HG03457 (cell line): Measurements from ENCODE around the gene OR4C15.

ENCODE experiments used
- ATAC-seq: cut with Tn5 transposase; IDR thresholded peaks from one replicate; pipeline ENCODE4 v1.9.1; 2021; ENCODE audit warnings: moderate number of reproducible peaks; ENCODE audit not compliant: unreplicated experiment

Gene OR4C15

DNA sequence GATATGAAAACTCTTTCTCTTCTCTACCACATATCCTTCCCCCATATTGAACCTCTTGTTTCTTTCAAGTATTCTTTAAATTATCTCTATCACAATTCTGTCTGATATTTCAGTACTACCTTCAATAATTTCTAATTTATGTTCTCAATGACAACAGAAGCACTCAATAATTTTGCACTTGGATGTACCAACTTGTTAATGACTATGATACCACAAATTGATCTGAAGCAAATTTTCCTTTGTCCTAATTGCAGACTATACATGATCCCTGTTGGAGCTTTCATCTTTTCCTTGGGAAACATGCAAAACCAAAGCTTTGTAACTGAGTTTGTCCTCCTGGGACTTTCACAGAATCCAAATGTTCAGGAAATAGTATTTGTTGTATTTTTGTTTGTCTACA is at the start of gene OR4C15:
Gene OR4C15, plus strand, starts transcription at position 301 of the 400 bp plus-strand sequence. Its CDS starts 0 bp downstream, at position 301.
- no peak for ATAC-seq

DNA sequence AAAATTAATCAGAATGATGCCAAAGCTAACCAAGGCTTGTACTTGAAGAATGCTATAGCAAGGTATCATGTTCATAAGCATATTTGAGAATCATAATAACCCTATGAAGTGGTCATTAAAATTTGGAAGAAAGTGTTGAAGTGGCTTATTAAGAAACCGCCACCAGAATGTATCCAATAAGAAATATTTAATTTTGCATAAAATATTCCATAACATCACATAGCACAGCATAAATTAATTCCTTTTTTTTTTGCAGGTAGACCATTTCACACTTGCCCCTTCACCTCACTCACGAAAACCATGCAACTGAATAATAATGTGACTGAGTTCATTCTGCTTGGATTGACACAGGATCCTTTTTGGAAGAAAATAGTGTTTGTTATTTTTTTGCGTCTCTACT is 17.6 kb downstream of the OR4C15 start, which contains the start of gene OR4C16:
Gene OR4C16, plus strand, starts transcription at position 301 of the 400 bp plus-strand sequence. Its CDS starts 0 bp downstream, at position 301.
- ATAC-seq, result no peak

DNA sequence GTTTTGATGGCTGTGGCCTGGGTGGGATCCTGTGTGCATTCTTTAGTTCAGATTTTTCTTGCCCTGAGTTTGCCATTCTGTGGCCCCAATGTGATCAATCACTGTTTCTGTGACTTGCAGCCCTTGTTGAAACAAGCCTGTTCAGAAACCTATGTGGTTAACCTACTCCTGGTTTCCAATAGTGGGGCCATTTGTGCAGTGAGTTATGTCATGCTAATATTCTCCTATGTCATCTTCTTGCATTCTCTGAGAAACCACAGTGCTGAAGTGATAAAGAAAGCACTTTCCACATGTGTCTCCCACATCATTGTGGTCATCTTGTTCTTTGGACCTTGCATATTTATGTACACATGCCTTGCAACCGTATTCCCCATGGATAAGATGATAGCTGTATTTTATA is 18.3 kb downstream of the OR4C15 start:
- no peak for ATAC-seq
